ENCODE measurements around the gene MTMR11.

The MTMR11 gene

GRCh38 chr1:149923626-149924025, 13.1 kb downstream of the MTMR11 start:
- H3K4me1 ChIP-seq (ENCODE audit: insufficient read depth, low read length) = peaks cover 7% of the 10 kb centered on the region
- no peak overlapping the region for H3K4me3 ChIP-seq (ENCODE audit: low read length)
- peaks cover 53% of the 10 kb centered on the region for H3K36me3 ChIP-seq (ENCODE audit: insufficient read depth, low read length)
- WGBS = 94% methylated on average over 10 of the region's 10 CpGs
- H3K27me3 ChIP-seq (ENCODE audit: insufficient read depth, low read length) = no peaks in the 10 kb centered on the region
- no peak overlapping the region for H3K27ac ChIP-seq (ENCODE audit: low read depth, low read length)
- no peak overlapping the region for H3K9ac ChIP-seq (ENCODE audit: low read depth, low read length)
- no peaks in the 10 kb centered on the region for H3K9me3 ChIP-seq (ENCODE audit: insufficient read depth, low read depth, low read length)

DNA sequence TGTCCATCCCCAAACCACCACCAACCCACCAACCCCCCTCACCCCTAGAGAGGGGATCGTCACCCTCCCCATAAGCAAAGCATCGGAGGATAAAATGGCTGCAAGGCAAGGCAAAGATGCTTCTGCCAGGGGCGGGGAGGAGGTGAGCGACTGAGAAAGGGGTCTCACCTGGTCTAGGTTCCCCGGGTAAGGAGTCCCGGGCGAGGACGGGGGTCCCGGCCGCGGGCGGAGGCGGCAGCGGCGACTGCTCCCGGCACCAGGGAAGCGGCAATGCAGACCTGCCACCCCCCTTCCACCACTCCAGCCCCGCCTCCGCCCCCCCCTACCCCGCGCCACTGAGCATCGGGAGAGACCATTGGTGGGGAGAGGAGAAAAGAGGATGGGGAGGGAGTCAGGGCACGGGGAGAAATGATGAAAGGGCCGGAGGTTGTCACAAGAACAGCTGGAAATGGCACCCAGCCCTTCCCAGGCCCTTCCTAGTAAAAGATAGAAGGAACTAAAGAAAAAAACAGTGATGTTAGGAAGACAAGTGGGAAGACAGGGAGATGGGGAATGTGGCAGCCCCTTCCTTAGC, 19.0 kb downstream of the MTMR11 start, which contains the start of gene SV2A:
TSS of gene SV2A (minus strand) at position 274 of the 574 bp plus-strand sequence. CDS start 4,004 bp downstream, outside the sequence.
- 2% methylated on average over 14 of the region's 24 CpGs for WGBS
- peaks cover 20% of the 10 kb centered on the region; the same call in 1 of the 2 replicates for H3K4me1 ChIP-seq (ENCODE audit: insufficient read depth, low read length)
- peak within 1 kb of the TSS; percentile 69 for H3K9ac ChIP-seq (ENCODE audit: low read depth, low read length)
- no peaks in the 10 kb centered on the region for H3K9me3 ChIP-seq (ENCODE audit: insufficient read depth, low read depth, low read length)
- peak within 1 kb of the TSS; percentile 81 for H3K4me3 ChIP-seq (ENCODE audit: low read length)
- H3K27me3 ChIP-seq (ENCODE audit: insufficient read depth, low read length) = no peaks in the 10 kb centered on the region
- H3K36me3 ChIP-seq (ENCODE audit: insufficient read depth, low read length) = peaks cover 22% of the 10 kb centered on the region
- no peak within 1 kb of the TSS; the same call in 1 of the 2 replicates for H3K27ac ChIP-seq (ENCODE audit: low read depth, low read length)

- Histone ChIP-seq H3K4me1 (ENCODE audit: insufficient read depth, low read length) (peaks cover 20% of the 10 kb centered on the region; the same call in 1 of the 2 replicates), H3K4me3 (ENCODE audit: low read length) (peak overlapping the region; percentile 81), H3K27ac (ENCODE audit: low read depth, low read length) (no peak overlapping the region), H3K27me3 (ENCODE audit: insufficient read depth, low read length) (no peaks in the 10 kb centered on the region), H3K36me3 (ENCODE audit: insufficient read depth, low read length) (peaks cover 18% of the 10 kb centered on the region), H3K9me3 (ENCODE audit: insufficient read depth, low read depth, low read length) (no peaks in the 10 kb centered on the region), H3K9ac (ENCODE audit: low read depth, low read length) (peak overlapping the region; percentile 69; the same call in 1 of the 2 replicates)
- under 1% methylated on average over 10 of the region's 10 CpGs for WGBS
Observed at GRCh38 chr1:149916898-149917252, 19.8 kb downstream of the MTMR11 start.

DNA sequence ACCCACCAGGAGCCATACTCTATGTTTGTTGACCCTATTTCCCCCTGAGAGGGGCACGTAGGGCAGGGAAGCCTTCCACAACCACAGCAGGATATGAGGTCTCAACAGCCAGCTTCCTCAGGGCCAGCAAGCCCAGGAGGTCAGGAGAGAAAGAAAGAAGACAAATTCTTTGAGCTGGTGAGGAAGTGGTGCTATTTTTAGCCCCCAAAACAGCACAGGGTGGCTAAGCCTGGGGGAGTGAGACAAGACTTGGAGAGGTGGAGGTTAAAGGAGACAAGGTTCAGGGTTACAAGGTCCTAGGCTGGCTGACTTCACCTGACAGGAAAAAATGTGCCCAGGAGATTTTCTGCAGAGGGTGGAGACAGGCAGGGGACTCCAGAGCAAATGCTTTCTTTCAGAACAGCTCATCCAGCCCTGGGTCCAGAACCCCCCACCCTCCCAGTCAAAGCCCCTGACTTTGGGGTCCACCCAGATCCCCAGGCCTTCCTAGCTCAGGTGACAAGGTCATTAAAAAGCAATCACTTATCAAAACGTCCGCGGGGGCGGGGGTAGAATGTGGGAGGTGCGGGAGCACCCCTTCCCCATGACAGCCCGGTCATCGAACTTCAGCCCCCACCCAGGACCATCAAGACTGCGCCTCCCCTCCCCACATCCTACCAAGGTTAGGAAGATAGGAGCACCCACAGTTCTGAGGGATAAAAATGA, 20.3 kb downstream of the MTMR11 start:
- peak overlapping the region; percentile 81 for H3K4me3 ChIP-seq (ENCODE audit: low read length)
- no peaks in the 10 kb centered on the region for H3K27me3 ChIP-seq (ENCODE audit: insufficient read depth, low read length)
- no peaks in the 10 kb centered on the region for H3K9me3 ChIP-seq (ENCODE audit: insufficient read depth, low read depth, low read length)
- H3K9ac ChIP-seq (ENCODE audit: low read depth, low read length) = peak overlapping the region; percentile 14; the same call in 1 of the 2 replicates
- peaks cover 19% of the 10 kb centered on the region for H3K36me3 ChIP-seq (ENCODE audit: insufficient read depth, low read length)
- WGBS = 9% methylated on average over 1 of the region's 9 CpGs
- H3K27ac ChIP-seq (ENCODE audit: low read depth, low read length) = no peak overlapping the region
- H3K4me1 ChIP-seq (ENCODE audit: insufficient read depth, low read length) = peaks cover 20% of the 10 kb centered on the region; the same call in 1 of the 2 replicates

DNA sequence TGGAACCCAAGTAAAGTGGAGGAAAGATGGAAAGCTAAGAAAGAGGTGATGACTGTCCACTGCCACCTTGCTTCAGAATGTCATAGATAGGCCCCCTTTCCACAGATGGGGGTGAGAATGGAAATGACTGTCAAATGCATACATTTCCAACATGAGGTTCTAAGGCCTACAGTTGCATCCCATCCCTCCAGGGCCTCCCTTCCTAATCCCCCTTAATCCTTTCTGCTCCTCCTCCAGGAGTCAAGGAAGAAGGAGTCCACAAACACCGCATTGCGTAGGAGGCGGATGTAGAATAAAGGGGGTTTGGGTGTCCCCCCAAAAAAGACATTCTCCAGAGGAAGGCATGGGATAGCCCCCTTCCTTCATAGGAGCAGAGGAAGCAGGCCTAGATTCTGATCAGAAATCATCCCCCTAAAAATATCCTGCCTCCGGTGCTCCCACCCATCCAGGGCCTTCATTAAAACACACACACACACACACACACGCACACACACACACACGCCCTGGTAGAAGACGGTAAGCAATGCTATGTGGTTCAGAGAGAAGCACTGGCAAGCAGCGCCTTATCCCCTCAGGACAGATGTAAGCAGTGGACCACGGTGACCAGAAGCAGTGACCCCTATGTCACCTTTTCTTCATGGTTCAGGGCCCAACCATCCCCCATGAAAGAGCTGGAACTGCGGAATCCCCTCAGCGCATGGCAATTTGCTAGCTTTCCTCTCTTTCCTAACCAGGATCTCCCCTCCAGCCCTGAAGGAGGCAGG, 21.1 kb downstream of the MTMR11 start:
- peak overlapping the region; percentile 14; the same call in 1 of the 2 replicates for H3K9ac ChIP-seq (ENCODE audit: low read depth, low read length)
- peaks cover 26% of the 10 kb centered on the region for H3K36me3 ChIP-seq (ENCODE audit: insufficient read depth, low read length)
- H3K27me3 ChIP-seq (ENCODE audit: insufficient read depth, low read length) = no peaks in the 10 kb centered on the region
- H3K4me1 ChIP-seq (ENCODE audit: insufficient read depth, low read length) = peaks cover 20% of the 10 kb centered on the region; the same call in 1 of the 2 replicates
- H3K4me3 ChIP-seq (ENCODE audit: low read length) = peak overlapping the region; percentile 81
- no peaks in the 10 kb centered on the region for H3K9me3 ChIP-seq (ENCODE audit: insufficient read depth, low read depth, low read length)
- H3K27ac ChIP-seq (ENCODE audit: low read depth, low read length) = no peak overlapping the region
- WGBS = 79% methylated on average over 10 of the region's 11 CpGs

GRCh38 chr1:149914545-149914944, 22.1 kb downstream of the MTMR11 start:
- no CpG with 5 or more reads among the region's 1 CpG for WGBS
- Histone ChIP-seq H3K9ac (ENCODE audit: low read depth, low read length) (no peak overlapping the region), H3K9me3 (ENCODE audit: insufficient read depth, low read depth, low read length) (no peaks in the 10 kb centered on the region), H3K36me3 (ENCODE audit: insufficient read depth, low read length) (peaks cover 35% of the 10 kb centered on the region), H3K4me3 (ENCODE audit: low read length) (no peak overlapping the region), H3K4me1 (ENCODE audit: insufficient read depth, low read length) (peaks cover 20% of the 10 kb centered on the region; the same call in 1 of the 2 replicates), H3K27ac (ENCODE audit: low read depth, low read length) (no peak overlapping the region), H3K27me3 (ENCODE audit: insufficient read depth, low read length) (no peaks in the 10 kb centered on the region)

- no peaks in the 10 kb centered on the region for H3K27me3 ChIP-seq (ENCODE audit: insufficient read depth, low read length)
- no peaks in the 10 kb centered on the region for H3K9me3 ChIP-seq (ENCODE audit: insufficient read depth, low read depth, low read length)
- H3K27ac ChIP-seq (ENCODE audit: low read depth, low read length) = no peak overlapping the region
- no peak overlapping the region for H3K4me3 ChIP-seq (ENCODE audit: low read length)
- no peak overlapping the region for H3K9ac ChIP-seq (ENCODE audit: low read depth, low read length)
- H3K36me3 ChIP-seq (ENCODE audit: insufficient read depth, low read length) = peaks cover 59% of the 10 kb centered on the region
- no peaks in the 10 kb centered on the region for H3K4me1 ChIP-seq (ENCODE audit: insufficient read depth, low read length)
- 93% methylated on average over 9 of the region's 10 CpGs for WGBS
Observed at GRCh38 chr1:149906570-149907075, 30.1 kb downstream of the MTMR11 start.

DNA sequence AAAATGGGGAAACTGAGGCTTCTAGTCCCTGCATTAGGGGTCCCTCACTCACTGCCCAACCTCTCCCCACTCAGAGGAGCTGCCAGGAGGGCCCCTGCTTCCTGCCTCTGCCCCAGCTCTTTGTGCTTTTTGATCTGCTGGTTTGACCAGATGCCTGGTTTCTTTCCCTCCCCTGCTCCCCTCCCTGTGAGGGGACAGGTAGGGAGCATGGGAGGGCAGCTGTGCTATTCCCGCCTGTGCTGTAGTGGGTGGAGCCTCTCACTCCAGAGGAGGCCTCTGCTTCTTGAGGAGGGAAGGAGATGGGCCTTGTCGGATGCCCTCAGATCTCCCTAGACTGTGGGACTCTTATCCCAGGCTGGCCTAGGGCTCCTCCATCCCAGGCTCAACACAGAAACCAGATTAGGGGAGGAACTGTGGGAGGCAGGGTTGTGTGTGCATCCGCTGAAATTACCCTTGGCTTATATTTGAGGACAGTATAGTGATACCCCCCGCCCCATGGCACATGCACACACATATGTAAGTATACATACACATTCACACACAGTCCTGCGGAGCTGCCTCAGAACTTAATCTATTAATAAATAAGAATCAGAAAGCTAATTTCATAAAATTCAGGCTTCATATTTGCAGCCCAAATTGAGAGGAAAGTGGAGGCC, 32.7 kb downstream of the MTMR11 start:
- no peak overlapping the region for H3K27ac ChIP-seq (ENCODE audit: low read depth, low read length)
- H3K4me1 ChIP-seq (ENCODE audit: insufficient read depth, low read length) = no peaks in the 10 kb centered on the region
- H3K27me3 ChIP-seq (ENCODE audit: insufficient read depth, low read length) = no peaks in the 10 kb centered on the region
- no peak overlapping the region for H3K9ac ChIP-seq (ENCODE audit: low read depth, low read length)
- WGBS = 90% methylated on average over 2 of the region's 5 CpGs
- H3K36me3 ChIP-seq (ENCODE audit: insufficient read depth, low read length) = peaks cover 36% of the 10 kb centered on the region
- H3K4me3 ChIP-seq (ENCODE audit: low read length) = no peak overlapping the region
- no peaks in the 10 kb centered on the region for H3K9me3 ChIP-seq (ENCODE audit: insufficient read depth, low read depth, low read length)

DNA sequence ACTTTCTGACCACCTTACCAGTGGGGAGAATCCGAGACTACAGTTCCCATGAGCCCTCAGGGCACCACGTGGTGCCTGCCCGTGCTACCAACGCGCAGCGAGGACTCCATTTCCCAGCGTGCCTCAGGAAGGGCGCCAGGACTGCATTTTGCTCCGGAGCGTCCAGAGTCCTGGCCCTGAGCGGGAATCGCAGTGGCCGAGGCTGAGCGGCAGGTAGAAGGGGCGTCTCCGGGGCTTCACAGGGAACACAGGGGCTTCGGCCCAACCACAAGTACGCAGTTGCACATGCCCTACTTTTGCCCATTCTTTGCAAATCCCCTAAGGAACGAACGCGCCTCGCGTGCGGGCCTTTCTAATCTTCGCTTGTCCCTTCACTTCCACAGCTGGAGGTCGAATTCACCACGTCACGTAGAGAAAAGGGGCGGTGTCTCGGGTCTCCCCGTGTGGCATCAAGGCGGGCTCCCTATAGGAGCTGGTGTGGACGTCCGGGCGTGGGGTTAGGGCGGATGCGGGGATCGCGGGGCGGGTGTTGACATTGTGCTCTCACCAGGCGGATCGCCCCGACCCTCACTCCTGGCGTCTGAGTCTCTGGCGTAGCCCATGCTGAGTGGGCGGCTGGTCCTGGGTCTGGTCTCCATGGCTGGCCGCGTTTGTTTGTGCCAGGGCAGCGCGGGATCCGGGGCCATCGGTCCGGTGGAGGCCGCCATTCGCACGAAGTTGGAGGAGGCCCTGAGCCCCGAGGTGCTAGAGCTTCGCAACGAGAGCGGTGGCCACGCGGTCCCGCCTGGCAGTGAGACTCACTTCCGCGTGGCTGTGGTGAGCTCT, 37.0 kb downstream of the MTMR11 start, which contains the start of gene BOLA1:
TSS of gene BOLA1 (plus strand) at position 109 of the 825 bp plus-strand sequence. CDS start at position 601, 492 bp downstream.
- Histone ChIP-seq H3K27me3 (ENCODE audit: insufficient read depth, low read length) (no peaks in the 10 kb centered on the region), H3K4me1 (ENCODE audit: insufficient read depth, low read length) (no peaks in the 10 kb centered on the region), H3K9ac (ENCODE audit: low read depth, low read length) (peak within 1 kb of the TSS; percentile 75), H3K9me3 (ENCODE audit: insufficient read depth, low read depth, low read length) (no peaks in the 10 kb centered on the region), H3K36me3 (ENCODE audit: insufficient read depth, low read length) (peaks cover 4% of the 10 kb centered on the region; the same call in 1 of the 2 replicates), H3K4me3 (ENCODE audit: low read length) (peak within 1 kb of the TSS; percentile 65), H3K27ac (ENCODE audit: low read depth, low read length) (0 out of 2 replicates have a peak within 1 kb of the TSS, but pooled peaks have one; percentile 14)
- 44% methylated on average over 65 of the region's 65 CpGs for WGBS

GRCh38 chr1:149896575-149896974, 40.1 kb downstream of the MTMR11 start:
- no peak overlapping the region for H3K27ac ChIP-seq (ENCODE audit: low read depth, low read length)
- WGBS = 96% methylated on average over 4 of the region's 4 CpGs

More at GRCh38 chr1:149896575-149896974, 40.1 kb downstream of the MTMR11 start:
- no peaks in the 10 kb centered on the region for H3K9me3 ChIP-seq (ENCODE audit: insufficient read depth, low read depth, low read length)
- H3K36me3 ChIP-seq (ENCODE audit: insufficient read depth, low read length) = no peaks in the 10 kb centered on the region
- H3K27me3 ChIP-seq (ENCODE audit: insufficient read depth, low read length) = no peaks in the 10 kb centered on the region
- no peak overlapping the region for H3K9ac ChIP-seq (ENCODE audit: low read depth, low read length)
- no peak overlapping the region for H3K4me3 ChIP-seq (ENCODE audit: low read length)
- H3K4me1 ChIP-seq (ENCODE audit: insufficient read depth, low read length) = no peaks in the 10 kb centered on the region
